ENCODE measurements around the gene TOX2.
A peak's percentile ranks its signal among the peaks of the same experiment; 100 is the strongest.

The TOX2 gene

DNA sequence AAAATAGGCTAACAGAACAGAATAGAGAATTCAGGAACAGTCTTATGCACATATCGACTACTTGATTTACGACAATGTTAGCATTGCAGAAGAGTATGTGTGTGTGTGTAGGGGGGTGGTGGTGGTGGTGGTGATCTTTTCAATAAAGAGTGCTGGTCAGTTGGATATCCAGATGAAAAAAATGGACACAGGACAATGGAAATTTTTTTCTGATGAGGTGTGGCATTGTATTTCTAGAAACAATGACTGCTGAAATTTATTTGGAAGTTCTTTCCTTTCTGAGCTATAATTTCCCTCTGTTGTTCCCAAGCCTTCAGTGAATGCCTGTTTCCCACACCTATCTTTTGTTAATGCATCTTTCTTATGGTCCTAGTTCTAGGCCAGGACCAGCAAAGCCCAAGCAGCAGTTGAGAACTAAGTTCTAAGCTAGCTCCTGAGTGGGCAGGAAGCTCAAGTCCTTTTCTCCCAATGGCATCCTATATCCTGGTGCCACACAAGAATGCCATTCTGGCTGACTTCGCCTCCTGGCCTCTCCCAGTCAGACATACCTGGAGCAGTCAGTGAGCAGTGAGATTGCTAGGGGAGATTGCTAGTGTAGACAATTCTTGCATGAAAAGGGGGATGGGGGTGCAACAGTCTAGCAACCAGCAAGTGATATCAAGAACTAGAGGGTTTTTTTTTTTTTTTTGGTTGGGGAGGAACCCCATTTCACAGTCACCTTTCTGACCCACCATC lies 1.2 kb upstream of the TOX2 start:
- intact Hi-C loops (cut with DNase I): no loop called here
- no peak for DNase-seq

DNA sequence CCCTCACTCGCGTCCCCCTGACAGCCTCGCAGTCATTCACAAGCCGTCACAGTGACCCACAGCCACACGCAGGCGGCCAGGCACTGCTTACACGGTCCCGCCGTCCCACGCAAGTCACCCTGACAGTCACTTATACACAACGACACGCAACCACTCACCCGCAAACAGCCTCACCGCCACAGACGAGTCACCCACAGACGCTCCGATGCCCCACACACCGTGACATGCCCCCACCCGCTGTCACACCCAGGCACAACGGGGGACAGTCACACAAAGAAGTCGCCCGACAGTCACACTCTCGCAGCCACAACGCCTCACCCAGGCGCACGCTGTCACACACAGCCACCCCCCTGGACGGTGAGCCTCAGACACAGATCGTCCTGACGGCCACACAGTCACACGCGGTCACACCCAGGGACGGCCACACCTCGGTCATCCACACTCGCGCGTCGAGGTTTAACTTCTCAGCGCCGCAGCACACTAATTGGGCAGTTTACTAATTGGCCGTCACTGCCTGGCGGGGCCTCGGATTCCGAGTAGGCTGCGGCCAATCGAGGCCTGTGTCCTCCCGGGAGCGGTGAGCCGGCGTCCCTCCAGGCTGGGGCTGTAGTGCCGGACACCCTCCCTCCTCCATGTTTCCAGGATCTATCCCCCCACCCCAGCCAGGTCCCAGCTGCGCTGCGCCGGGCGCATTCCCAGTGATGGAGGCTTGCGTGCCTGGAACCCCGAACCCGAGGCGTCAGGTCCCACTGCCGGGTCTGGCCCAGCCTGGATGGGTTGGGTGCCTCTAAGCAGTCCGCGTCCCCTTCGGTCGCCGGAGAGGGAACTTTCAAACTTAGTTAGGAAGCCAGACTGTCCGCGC lies 790 bp downstream of the TOX2 start:
- intact Hi-C loops (cut with DNase I): no loop called here
- DNase-seq: peak in 1 of 42 donors; percentile 12

- intact Hi-C loops (cut with DNase I): no loop called here
- peak in 3 of 42 donors; percentile 24 to 43 (median 40) for DNase-seq
Measured at GRCh38 chr20:43916073-43916880, 1.6 kb downstream of the TOX2 start.

DNA sequence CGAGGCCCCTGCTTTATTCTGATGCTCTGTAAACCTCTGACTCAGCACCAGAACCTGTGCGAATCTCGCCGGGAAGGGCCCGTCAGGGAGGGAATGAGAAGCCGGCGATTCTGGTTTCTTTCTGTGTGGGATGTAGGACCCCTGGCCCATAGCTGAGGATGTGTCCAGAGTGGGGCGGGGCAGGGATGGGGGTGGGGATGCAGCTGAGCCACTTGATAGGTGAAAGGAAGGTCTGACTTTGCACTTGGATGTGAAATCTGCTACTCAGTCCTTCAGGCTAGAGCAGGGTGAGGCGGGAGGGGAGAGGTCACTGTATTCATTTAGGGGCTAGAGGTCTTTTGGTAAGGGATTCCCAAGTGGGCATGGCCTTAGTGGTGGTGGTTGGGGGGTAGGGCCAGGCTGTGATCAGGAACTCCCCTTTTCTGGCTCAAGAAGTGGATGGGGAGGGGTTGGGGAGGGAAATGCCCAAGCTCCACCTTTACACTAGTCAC lies 2.3 kb downstream of the TOX2 start:
- no peak for DNase-seq
- intact Hi-C loops (cut with DNase I): no loop called here

GRCh38 chr20:43917380-43917779 lies 2.7 kb downstream of the TOX2 start:
- DNase-seq: no peak
- intact Hi-C loops (cut with DNase I): no loop called here

DNA sequence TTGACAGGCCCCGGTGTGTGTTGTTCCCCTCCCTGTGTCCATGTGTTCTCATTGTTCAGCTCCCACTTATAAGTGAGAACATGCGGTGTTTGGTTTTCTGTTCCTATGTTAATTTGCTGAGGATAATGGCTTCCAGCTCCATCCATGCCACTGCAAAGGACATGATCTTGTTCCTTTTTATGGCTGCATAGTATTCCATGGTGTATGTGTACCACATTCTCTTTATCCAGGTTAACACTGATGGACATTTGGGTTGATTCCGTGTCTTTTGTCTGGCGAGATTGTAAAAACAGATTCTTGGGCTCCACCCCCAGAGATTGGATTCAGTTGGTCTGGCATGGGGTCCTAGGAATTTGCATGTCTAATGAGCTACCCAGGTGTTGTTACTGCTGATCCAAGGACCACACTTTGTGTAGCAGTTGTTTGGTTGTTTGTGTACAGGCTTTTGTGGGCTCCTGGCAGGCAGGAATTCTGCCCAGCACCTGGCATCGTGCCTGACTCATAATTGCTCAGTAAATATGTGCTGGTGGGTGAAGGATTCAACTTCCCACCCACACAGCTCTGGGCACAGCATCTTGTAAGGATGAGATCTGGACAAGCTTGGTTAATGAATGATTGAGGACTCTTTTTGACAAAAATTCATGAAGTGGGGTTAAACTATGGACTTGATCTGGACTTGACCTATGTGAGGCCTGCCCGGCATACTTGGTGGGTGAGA lies 5.2 kb downstream of the TOX2 start:
- intact Hi-C loops (cut with DNase I): no loop called here
- DNase-seq: peak in 1 of 42 donors; percentile 8

GRCh38 chr20:43920797-43921196 lies 6.1 kb downstream of the TOX2 start:
- no peak for DNase-seq
- intact Hi-C loops (cut with DNase I): no loop called here

DNA sequence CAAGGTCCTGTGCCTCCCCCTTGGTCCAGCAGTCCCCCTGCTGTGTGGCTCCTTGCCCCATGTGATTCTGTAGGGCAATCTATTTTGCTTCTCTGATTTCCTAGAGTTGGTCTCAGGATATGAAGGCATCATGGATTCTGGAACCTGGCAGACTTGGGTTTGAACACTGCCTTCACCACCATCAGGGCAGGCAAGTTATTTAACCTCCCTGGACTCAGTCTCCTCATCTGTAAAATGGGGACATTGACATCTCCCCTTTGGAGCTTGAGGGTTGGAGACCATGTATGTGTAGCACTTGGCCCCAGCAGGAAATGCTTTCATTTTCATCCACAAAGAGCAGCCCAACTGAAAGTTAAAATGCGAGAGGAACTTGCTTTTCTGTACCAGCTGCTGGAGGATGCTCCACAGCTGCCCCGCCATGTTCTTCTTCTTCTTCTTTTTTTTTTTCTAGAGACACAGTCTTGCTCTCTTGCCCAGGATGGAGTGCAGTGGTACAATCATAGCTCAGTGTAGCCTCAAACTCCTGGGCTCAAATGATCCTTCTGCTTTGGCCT lies 6.7 kb downstream of the TOX2 start:
- intact Hi-C loops (cut with DNase I): no loop called here
- DNase-seq: peak in 1 of 42 donors; percentile 2

GRCh38 chr20:43922614-43923013 lies 8.0 kb downstream of the TOX2 start:
- no peak for DNase-seq
- intact Hi-C loops (cut with DNase I): no loop called here

- intact Hi-C loops (cut with DNase I): no loop called here
Measured at GRCh38 chr20:43923322-43923721, 8.7 kb downstream of the TOX2 start.

DNA sequence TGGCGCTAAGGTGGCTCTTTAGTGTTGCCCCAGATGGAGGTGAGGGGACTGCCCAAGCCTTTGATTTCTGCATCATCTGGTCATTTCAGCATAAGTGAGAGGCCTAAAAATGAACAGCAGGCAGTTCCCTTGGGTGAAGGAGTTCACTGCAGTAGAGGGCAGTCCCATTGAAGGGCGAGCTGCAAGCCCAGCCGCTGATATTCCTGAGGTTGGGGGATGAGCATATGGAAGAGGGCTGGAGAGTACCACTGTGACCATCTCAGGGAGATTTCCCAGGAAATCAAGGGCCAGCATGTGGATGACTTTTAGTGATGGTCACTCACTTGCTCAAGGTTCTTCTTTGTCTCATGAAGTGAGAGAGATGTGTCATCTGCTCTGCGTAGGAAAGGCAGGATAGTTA lies 9.3 kb downstream of the TOX2 start:
- DNase-seq: no peak
- intact Hi-C loops (cut with DNase I): no loop called here

More at GRCh38 chr20:43923322-43923721, 8.7 kb downstream of the TOX2 start:
- no peak for DNase-seq

GRCh38 chr20:43925215-43925614 lies 10.6 kb downstream of the TOX2 start:
- intact Hi-C loops (cut with DNase I): no loop called here
- DNase-seq: no peak

DNA sequence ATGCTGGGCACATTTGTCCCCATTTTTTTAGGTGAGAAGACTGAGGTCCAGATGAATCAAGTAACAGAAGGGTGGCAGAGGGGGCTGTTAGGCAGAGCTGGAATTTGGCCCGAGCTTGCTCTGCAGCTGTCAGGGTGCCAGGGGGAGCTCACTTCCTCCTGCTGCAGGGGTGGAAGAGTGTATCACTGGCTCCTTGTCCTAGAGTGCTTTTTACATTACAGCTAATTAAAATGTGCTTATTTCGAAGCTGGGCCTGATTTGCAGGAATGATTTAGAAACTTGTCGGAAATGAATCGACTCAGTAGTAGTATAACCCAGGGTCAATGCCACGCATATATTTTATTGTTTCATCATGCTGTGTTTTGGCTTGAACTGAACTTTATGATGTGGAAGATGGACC lies 11.1 kb downstream of the TOX2 start:
- intact Hi-C loops (cut with DNase I): no loop called here
- peak in 12 of 42 donors; percentile 14 to 57 (median 35) for DNase-seq

- DNase-seq: peak in 5 of 42 donors; percentile 14 to 33 (median 23)
- intact Hi-C loops (cut with DNase I): no loop called here
Measured at GRCh38 chr20:43926287-43927050, 11.8 kb downstream of the TOX2 start.

- DNase-seq: no peak
- intact Hi-C loops (cut with DNase I): no loop called here
Measured at GRCh38 chr20:43931976-43932375, 17.3 kb downstream of the TOX2 start.

GRCh38 chr20:43934833-43935232 lies 20.2 kb downstream of the TOX2 start:
- DNase-seq: no peak
- intact Hi-C loops (cut with DNase I): no loop called here

- DNase-seq: peak in 5 of 42 donors; percentile 18 to 42 (median 27)
- intact Hi-C loops (cut with DNase I): no loop called here
Measured at GRCh38 chr20:43936104-43936770, 21.6 kb downstream of the TOX2 start.
